SKM-1 treated with dmso at 0.1 percent for 144 hours (cell line): ENCODE results near the gene A3GALT2.
"Not testable (repeated sequence)": the region's sequence is repeated elsewhere in the genome, so short reads cannot be mapped to it uniquely, and the experiment has no call there.

ENCODE experiments used
- DNase-seq: peaks from one replicate; lab custom pipeline; 2025; ENCODE audit not compliant: unreplicated experiment; lab: John Stamatoyannopoulos, UW

Gene A3GALT2

GRCh38 chr1:33294071-33295010 lies 26.6 kb downstream of the A3GALT2 start:
- no peak for DNase-seq

- no peak for DNase-seq
Measured at GRCh38 chr1:33292726-33293340, 28.1 kb downstream of the A3GALT2 start.

DNA sequence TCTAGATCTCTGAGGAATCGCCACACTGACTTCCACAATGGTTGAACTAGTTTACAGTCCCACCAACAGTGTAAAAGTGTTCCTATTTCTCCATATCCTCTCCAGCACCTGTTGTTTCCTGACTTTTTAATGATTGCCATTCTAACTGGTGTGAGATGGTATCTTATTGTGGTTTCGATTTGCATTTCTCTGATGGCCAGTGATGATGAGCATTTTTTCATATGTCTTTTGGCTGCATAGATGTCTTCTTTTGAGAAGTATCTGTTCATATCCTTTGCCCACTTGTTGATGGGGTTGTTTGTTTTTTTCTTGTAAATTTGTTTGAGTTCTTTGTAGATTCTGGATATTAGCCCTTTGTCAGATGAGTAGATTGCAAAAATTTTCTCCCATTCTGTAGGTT lies 30.3 kb downstream of the A3GALT2 start:
- DNase-seq = not testable (repeated sequence)

GRCh38 chr1:33289858-33290154 lies 31.1 kb downstream of the A3GALT2 start:
- DNase-seq = no peak

DNA sequence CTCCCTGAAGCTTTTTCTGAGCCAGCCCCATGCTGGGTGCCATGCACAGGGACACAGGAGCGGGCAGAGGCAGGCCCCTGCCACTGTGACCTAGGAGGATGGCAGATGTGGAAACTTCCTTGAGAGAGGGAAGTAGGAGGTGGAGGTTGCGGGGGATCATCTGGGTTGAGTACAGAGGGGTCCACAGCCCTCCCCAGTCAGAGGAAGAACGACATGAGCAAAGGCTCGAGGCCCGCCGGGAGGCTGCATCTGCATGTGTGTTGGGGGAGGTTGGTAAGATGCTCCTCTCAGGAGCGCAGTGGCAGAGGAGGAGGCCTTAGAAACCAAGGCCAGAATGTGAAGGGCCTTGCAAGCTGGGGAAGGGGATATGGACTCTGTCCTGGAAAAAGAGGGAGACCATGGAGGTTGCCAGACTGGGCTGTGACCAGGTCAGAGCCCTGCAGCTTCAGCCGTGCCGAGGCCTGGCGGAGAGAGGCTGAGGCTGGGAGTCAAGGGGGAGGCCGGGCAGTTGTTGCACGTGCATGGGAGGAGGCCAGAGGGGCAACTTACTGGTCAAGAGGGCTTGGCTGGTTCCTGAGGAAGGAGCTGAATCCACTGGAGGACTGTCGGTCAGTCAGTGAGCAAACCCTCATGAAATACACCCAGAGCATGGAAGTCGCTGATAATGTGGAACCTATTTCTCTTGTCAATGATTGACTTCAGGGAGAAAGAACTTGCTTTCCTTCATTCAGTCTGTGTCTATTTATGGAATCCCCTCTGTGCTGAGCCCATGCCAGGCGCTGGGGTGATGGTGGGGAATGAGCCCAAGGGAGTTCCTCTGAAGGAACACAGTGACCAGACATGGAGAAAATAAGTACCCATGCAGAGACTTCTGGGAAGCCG lies 31.7 kb downstream of the A3GALT2 start:
- DNase-seq = no peak

- DNase-seq = no peak
Measured at GRCh38 chr1:33287317-33287716, 33.6 kb downstream of the A3GALT2 start.

DNA sequence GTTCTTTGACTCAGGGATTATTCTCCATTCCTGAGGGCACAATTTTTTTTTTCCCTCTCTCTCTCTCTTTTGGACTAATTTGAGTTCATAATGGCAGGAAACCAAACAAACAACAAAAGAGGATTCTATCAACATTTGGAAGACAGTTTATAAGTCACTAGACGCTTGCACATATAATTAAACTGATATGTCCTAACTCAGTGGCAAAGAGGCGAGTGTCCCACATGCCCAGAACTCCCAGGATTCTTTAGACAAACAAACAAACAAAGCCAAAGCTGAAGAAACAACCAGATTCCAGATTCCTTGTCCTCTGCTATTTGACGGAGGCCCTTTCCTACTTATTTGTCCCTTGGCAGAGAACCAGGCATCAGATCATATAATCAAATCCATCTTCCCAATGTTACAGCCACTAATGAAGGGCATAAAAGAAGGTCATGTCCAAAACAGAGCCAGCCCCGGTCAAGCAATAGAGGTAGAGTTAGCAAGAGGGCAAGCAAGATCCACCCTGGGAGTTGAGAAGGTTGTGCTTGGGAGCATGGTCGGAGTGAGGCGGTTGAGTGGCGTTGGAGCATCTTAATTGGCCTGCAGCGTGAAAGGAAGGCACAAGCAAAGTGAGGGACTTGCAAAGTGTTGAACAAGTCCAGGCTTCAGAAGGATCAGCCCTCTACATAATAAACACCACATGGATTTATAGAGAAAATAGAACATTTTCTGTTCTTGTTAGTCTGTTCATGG lies 34.3 kb downstream of the A3GALT2 start:
- DNase-seq = no peak

GRCh38 chr1:33284049-33284448 lies 36.8 kb downstream of the A3GALT2 start:
- DNase-seq = no peak

DNA sequence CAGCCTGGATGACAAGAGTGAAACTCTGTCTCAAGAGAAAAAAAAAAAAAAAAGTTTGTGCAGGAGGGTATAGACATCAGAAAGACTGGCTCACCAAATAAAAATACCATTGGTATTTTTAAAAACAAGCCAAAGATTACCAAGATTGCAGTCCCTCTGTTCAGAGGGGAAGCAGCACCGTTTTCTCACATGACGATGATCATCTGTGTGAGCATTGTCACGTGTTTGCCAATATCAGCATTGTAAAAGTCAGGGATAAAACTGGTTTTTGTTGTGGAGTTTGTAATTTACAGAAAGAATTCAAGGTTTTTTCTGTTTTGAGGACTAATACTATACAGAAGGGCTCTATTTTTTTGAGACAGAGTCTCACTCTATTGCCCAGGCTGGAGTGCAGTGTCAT lies 38.1 kb downstream of the A3GALT2 start:
- DNase-seq = no peak

- no peak for DNase-seq
Measured at GRCh38 chr1:33281554-33282303, 39.2 kb downstream of the A3GALT2 start.

GRCh38 chr1:33280091-33280661 lies 40.7 kb downstream of the A3GALT2 start:
- DNase-seq = no peak

DNA sequence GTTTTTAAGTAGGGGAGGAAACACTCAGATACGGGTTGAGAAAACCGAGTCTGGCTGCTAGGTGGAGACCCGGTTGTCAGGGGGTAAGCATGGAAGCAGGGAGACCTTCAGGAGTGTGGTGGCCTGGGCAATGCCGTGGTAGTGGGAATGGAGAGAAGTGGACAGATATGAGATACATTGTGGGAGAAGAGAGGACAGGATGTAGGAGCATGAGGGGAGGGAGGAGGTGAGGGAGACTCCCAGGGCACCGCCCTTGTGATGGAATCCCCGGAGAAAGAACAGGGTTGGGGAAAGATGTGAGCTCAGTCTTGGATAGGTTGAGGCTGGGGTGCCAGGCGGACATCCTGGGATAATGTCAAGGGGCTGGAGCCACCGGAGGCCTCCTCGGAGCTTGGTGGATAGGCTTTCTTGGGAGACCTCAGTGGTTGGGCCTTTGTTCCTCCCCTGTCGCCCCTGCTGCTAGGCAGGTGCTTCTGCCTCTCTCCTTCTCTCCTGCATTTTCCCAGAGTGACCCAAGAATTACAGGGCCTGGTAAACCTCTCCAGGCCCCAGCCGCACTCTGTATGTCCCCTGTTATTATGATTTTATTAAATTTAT lies 43.3 kb downstream of the A3GALT2 start:
- DNase-seq = no peak

DNA sequence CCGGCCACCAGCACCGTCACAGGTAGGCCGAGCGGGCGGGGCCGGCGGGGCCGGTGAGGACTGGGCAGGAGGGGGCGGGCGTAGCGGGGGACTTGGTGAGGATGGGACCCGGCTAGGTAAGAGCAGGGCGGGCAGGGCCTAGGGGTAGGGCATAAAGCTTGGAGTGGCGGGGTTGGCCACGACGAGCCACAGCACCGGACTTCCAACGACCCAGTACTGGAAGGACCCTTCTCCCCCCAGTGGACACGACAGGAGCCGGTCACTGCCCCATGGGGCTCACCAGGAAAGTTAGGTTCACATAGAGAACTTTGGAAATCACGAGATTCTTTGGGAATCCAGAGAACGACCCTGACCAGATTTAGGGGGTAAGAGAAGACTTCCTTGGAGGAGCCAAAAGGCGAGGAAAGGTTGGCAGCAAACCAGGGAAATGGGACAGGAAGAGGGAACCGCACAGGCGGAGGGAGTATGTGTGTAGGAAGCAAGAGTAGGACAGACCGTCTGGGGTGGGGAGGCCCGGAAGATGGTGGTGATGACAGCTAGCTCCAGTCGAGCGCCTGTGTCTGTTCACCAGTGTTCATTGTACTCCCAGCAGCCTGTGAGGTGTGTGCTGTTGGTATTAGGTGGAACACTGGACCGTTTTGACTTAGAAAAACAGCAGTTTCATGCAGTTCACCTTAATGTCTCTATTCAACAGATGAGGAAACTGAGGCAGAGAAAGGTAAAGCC lies 44.2 kb downstream of the A3GALT2 start:
- DNase-seq = no peak

GRCh38 chr1:33275706-33276572 lies 45.0 kb downstream of the A3GALT2 start:
- DNase-seq = no peak

GRCh38 chr1:33275195-33275594 lies 45.7 kb downstream of the A3GALT2 start:
- DNase-seq = no peak

DNA sequence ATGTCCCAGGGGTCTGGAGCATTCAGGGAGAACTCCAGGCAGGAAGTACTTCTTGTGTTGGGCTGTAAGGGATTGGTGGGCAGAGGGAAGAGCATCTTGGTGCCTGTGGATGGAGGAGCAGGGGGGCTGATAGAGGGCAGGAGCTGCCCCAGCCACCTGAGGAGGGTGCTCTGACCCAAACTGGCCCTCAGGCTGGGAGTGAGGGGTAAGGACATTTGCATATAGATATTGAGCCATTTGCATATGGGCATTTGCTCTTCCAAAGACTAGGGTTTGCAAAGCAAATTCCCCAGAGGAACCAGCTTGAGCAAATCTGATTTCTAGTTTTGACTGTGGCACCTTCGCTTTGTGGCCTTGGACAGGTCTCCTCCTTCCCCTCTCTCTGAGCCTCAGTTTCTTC lies 46.5 kb downstream of the A3GALT2 start:
- DNase-seq = no peak

- no peak for DNase-seq
Measured at GRCh38 chr1:33273961-33274371, 46.9 kb downstream of the A3GALT2 start.

GRCh38 chr1:33273406-33273805 lies 47.5 kb downstream of the A3GALT2 start:
- no peak for DNase-seq
